Left kidney (tissue), 2 donors: ENCODE data around the gene NDE1. TPM values are rescaled to one million over a fixed set of nuclear protein-coding genes. Genes with fewer than 3 reads are reported as not detected.

Experiments used
- DNase-seq: peaks from one replicate; pipeline ENCODE4 v3.0.0-alpha.2; 2013
- polyA plus RNA-seq: library from polyadenylated mRNA; unstranded; fragments of 120-200 nt; gene quantifications from one replicate; pipeline ENCODE4 v1.2.1, GENCODE V29; 2013; ENCODE audit not compliant: insufficient read length

NDE1 gene
- polyA plus RNA-seq, 1 donor, result 50.5 TPM

DNA sequence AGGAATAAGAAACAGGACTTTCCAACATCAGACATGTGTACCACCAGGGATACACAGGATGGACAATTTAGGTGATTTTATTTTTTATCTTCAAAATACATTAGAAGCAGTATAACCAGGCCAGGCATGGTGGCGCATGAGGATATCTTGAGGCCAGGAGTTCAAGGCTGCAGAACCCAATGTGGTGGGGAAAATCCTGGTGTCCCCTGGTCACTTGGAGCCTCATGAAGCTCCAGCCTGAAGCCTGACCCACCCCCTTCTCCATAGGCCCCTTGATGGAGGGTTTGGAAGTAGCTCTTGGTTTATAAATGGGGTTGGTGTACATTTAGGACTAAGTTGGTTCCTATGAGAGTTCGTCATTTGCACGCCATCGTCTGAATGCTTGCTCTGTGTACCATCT lies 118.2 kb downstream of the NDE1 start:
- DNase-seq, result no peak

DNA sequence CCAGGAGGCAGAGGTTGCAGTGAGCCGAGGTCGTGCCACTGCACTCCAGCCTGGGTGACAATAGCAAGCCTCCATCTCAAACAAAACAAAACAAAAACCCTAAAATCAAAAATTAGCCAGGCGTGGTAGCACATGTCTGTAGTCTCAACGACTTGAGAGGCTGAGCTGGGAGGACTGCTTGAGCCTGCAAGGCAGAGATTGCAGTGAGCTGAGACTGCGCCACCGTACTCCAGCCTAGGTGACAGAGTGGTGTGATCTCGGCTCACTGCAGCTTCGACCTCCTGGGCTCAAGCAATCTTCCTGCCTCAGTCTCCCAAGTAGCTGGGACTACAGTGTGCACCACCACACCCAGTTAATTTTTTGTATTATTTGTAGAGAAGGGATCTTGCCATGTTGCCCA lies 119.2 kb downstream of the NDE1 start:
- DNase-seq, result no peak

DNA sequence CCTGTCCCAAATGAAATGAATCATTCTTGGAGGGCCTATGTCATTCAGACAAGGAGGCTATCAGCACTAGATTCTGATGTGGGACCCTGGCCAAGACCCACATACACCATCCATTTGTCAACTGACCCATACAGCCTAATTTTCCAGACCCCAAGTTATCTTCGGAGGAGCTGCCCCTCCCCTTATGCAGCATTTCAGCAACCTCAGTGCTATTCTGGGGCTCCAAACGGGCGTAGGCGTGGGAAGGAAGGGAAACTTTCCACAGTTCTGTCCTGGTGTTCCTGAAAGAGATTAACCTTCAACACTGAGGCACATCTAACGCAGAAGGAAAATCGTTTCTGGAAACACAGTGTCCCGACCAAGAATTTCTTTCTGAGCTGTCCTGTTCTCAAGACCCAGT lies 120.1 kb downstream of the NDE1 start:
- no peak for DNase-seq

DNA sequence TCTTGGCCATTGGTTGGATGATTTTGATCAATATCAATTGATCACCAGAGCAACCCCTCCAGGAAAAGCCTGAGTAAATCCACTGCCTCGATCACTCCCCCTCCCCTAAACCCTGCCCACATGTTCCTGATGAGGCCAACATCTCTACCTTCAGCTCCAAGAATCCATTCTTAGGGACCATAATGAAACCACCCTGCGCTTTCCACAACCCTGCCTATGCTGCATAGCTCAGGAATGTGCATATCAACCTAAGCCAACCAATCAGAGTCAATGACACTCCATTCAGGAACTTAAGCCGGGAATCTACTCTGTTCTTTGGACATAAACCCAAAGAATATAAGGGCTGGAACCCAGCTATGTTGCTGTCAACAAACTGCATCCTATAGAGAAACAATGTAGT lies 120.5 kb downstream of the NDE1 start:
- no peak for DNase-seq

DNA sequence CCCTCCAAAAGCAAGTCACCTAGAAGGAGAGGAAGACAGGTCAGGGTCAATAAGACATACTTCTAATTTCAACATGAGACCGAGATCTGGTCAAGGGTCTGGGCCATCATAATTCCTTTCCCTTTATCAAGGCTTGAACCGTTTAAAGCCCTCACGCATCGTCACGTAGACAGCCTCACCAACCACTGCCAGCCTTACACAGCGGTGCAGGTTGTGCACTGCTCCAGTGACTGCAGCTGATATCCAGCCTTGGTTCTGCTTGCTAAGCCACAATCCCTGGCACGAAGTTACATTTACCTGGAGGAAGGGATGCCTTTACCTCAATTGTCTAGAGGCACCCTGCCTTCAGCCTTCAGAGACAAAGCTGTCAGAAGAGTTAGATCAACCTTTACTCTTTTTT lies 121.6 kb downstream of the NDE1 start:
- no peak for DNase-seq

DNA sequence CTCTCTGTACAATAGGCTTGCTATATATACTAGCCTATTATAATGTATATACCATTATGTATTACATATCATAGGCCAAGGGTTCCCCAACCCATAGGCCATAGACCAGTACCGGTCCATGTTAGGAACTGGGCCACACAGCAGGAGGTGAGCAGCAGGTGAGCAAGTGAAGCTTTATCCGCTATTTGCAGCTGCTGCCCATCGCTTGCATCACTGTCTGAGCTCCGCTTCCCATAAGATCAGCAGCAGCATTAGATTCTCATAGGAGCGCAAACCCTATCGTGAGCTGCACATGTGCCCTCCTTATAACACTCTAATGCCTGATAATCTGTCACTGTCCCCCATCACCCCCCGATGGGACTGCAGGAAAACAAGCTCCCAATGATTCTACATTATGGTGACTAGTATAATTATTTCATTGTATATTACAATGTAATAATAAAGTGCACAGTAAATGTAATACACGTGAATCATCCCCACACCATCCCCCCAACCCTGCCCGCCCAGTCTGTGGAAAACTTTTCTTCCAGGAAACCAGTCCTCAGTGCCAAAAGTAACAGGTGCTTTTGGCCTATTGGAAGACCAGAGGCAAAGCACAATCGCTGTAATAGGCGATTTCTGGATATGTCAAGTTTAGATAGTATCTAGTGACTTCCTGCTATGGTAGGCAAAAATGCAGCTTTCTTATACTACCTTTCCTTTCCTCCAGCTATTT lies 122.7 kb downstream of the NDE1 start:
- DNase-seq, result no peak

DNA sequence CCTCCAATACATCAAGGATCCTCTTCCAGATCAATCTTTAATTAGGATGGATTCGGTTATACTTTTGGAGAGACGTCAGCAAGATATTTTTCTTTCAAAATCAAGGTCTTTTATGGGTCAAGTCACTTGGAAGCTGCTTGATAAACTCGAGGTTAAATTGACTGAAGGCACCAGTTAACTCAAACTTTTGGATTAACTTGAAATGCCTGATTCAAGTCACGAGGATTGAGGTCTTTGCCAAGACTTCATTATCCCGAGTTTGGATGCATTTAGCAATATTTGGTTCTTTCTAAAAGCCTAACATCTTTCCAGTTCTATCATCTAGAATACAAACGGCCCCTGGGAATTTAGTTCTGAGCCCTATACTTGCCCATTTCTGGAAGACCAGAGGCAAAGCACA lies 123.9 kb downstream of the NDE1 start:
- DNase-seq, result no peak

DNA sequence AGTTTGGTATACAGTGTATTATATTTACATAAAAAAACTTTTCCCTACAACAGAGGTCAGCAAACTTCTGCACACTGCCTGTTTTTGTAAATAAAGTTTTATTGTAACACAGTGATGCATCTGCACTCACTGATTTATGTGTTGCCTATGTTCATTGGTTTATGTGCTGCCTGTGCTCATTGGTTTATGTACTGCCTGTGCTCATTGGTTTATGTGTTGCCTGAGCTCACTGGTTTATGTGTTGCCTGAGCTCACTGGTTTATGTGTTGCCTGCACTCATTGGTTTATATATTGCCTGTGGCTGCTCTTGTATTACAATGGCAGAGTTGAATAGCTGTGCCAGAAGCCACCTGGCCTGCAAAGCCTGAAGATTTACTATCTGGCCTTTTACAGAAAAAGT lies 125.2 kb downstream of the NDE1 start:
- DNase-seq, result no peak

DNA sequence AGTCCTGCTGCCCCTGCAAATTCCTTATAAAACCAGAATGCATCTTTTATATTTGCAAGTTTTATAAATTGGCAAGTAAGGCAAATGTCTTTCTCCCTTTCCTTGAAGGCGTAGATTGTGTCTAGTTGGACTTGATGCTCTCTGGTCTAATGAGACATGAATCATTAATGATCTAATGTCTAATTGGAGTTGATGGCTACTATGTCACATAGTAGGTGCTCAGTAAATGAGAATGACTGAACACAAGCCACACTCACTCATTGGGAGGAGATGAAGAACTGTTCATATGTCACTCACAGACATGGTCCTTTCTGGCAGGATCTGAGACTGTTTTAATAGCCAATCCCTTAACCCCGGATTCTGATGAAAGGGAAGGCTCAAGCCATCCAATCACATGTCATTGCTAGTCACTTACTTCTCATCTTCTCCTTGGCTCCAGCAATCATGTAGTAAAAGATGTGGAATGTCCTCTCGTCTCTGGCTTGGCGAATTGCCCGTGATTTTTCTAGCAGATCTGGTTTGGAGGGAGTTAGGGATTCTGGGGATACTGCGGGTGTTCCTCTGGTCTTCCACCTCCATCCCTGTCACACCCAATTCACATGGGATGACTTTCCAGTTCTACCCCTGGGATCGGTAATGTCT lies 125.7 kb downstream of the NDE1 start:
- no peak for DNase-seq

Other genes with a start within 250 kb of the NDE1 start
- gene BMERB1, start 215.7 kb upstream of the NDE1 start, polyA plus RNA-seq, result 41.2 TPM
- 70.2 TPM for gene MARF1, start 7.1 kb upstream of the NDE1 start, polyA plus RNA-seq
- gene MYH11, start 206.8 kb downstream of the NDE1 start, polyA plus RNA-seq, result 11.1 TPM
- gene CEP20, start 238.4 kb downstream of the NDE1 start, polyA plus RNA-seq, result 47.0 TPM